ENCODE results near the gene PSMD7.

The PSMD7 gene

GRCh38 chr16:74291176-74291575 lies 5.4 kb upstream of the PSMD7 start:
- TF ChIP-seq EZH2phosphoT487 (IDR thresholded peaks at IDR 0.05; ENCODE audit: borderline replicate concordance, low read length) = no peak
- TF ChIP-seq CTCF (IDR thresholded peaks at IDR 0.05; ENCODE audit: low read depth, low read length, poor library complexity, severe bottlenecking) = no peak
- H3K27ac ChIP-seq (ENCODE audit: low read depth, low read length) = no peak overlapping the region
- peaks cover 21% of the 10 kb centered on the region for H3K79me2 ChIP-seq (ENCODE audit: control insufficient read depth, low read length)
- no peaks in the 10 kb centered on the region for H3K27me3 ChIP-seq (ENCODE audit: control insufficient read depth, low read length)
- H3K4me2 ChIP-seq (ENCODE audit: low read length) = peak overlapping the region; percentile 48
- no peaks in the 10 kb centered on the region for H3K9me3 ChIP-seq (ENCODE audit: control insufficient read depth, insufficient read depth, low read length)
- H3K4me1 ChIP-seq (ENCODE audit: control insufficient read depth, low read length) = peaks cover 26% of the 10 kb centered on the region
- 0 out of 2 replicates have a peak overlapping the region, but pooled peaks have one; percentile 13 for H3K4me3 ChIP-seq (ENCODE audit: low read length)
- peaks cover 5% of the 10 kb centered on the region; the same call in 1 of the 2 replicates for H3F3A ChIP-seq (ENCODE audit: control insufficient read depth, insufficient read depth)
- H3K9me2 ChIP-seq (replicated peaks; ENCODE audit: control insufficient read depth, low read length) = no peaks in the 10 kb centered on the region
- H4K20me1 ChIP-seq (ENCODE audit: control insufficient read depth, insufficient read depth, low read depth, low read length) = no peaks in the 10 kb centered on the region
- no peaks in the 10 kb centered on the region for H3K36me3 ChIP-seq (ENCODE audit: control insufficient read depth, low read length)

- peaks cover under 1% of the 10 kb centered on the region; the same call in 1 of the 2 replicates for H3K36me3 ChIP-seq (ENCODE audit: control insufficient read depth, low read length)
- peak overlapping the region; percentile 48 for H3K4me2 ChIP-seq (ENCODE audit: low read length)
- no peaks in the 10 kb centered on the region for H3K27me3 ChIP-seq (ENCODE audit: control insufficient read depth, low read length)
Measured at GRCh38 chr16:74291577-74292208, 4.9 kb upstream of the PSMD7 start.

GRCh38 chr16:74296104-74296431 lies 546 bp upstream of the PSMD7 start:
- TF ChIP-seq CTCF (IDR thresholded peaks at IDR 0.05; ENCODE audit: low read depth, low read length, poor library complexity, severe bottlenecking) = no peak
- no peak for TF ChIP-seq EZH2phosphoT487 (IDR thresholded peaks at IDR 0.05; ENCODE audit: borderline replicate concordance, low read length)
- peaks cover 44% of the 10 kb centered on the region for H3K36me3 ChIP-seq (ENCODE audit: control insufficient read depth, low read length)
- H3K27me3 ChIP-seq (ENCODE audit: control insufficient read depth, low read length) = no peaks in the 10 kb centered on the region
- peaks cover 6% of the 10 kb centered on the region; the same call in 1 of the 2 replicates for H3F3A ChIP-seq (ENCODE audit: control insufficient read depth, insufficient read depth)
- H3K4me2 ChIP-seq (ENCODE audit: low read length) = peak overlapping the region; percentile 82
- peak overlapping the region; percentile 88 for H3K27ac ChIP-seq (ENCODE audit: low read depth, low read length)
- H3K79me2 ChIP-seq (ENCODE audit: control insufficient read depth, low read length) = peaks cover 69% of the 10 kb centered on the region
- H3K4me3 ChIP-seq (ENCODE audit: low read length) = peak overlapping the region; percentile 99
- H3K4me1 ChIP-seq (ENCODE audit: control insufficient read depth, low read length) = peaks cover 39% of the 10 kb centered on the region
- H3K9me3 ChIP-seq (ENCODE audit: control insufficient read depth, insufficient read depth, low read length) = no peaks in the 10 kb centered on the region
- H3K9me2 ChIP-seq (replicated peaks; ENCODE audit: control insufficient read depth, low read length) = no peaks in the 10 kb centered on the region
- peaks cover 15% of the 10 kb centered on the region; the same call in 1 of the 2 replicates for H4K20me1 ChIP-seq (ENCODE audit: control insufficient read depth, insufficient read depth, low read depth, low read length)

More at GRCh38 chr16:74291577-74292208, 4.9 kb upstream of the PSMD7 start:
- H3K9me2 ChIP-seq (replicated peaks; ENCODE audit: control insufficient read depth, low read length) = no peaks in the 10 kb centered on the region
- no peaks in the 10 kb centered on the region for H3K9me3 ChIP-seq (ENCODE audit: control insufficient read depth, insufficient read depth, low read length)
- H3F3A ChIP-seq (ENCODE audit: control insufficient read depth, insufficient read depth) = peaks cover 6% of the 10 kb centered on the region; the same call in 1 of the 2 replicates
- no peak overlapping the region for H3K27ac ChIP-seq (ENCODE audit: low read depth, low read length)
- no peak for TF ChIP-seq CTCF (IDR thresholded peaks at IDR 0.05; ENCODE audit: low read depth, low read length, poor library complexity, severe bottlenecking)
- no peak for TF ChIP-seq EZH2phosphoT487 (IDR thresholded peaks at IDR 0.05; ENCODE audit: borderline replicate concordance, low read length)
- H3K4me3 ChIP-seq (ENCODE audit: low read length) = no peak overlapping the region
- no peaks in the 10 kb centered on the region for H4K20me1 ChIP-seq (ENCODE audit: control insufficient read depth, insufficient read depth, low read depth, low read length)
- H3K79me2 ChIP-seq (ENCODE audit: control insufficient read depth, low read length) = peaks cover 26% of the 10 kb centered on the region
- H3K4me1 ChIP-seq (ENCODE audit: control insufficient read depth, low read length) = peaks cover 26% of the 10 kb centered on the region

All from DOHH2 (cell line).